Psoas muscle (tissue), 8 donors: Measurements from ENCODE around the gene KLHDC7B. TPM values are rescaled to one million over a fixed set of nuclear protein-coding genes. Genes with fewer than 3 reads are reported as not detected.

Experiments used
- ATAC-seq, 4 donors: fragments of 200-7000 bp; cut with Tn5 transposase; one replicate each; pipeline ENCODE4 v1.9.1; 2020; ENCODE audit warnings: moderate library complexity in 3 of 4, mild to moderate bottlenecking in 2 of 4
- DNase-seq, 2 donors: peaks; one replicate each; pipeline ENCODE4 v3.0.0-alpha.2; 2020
- H3K27ac ChIP-seq: fragments of 200-600 bp; one replicate; pipeline ENCODE4 v1.8.0; 2022
- H3K27me3 ChIP-seq, 3 donors: fragments of 200-600 bp in 1 of 3; one replicate each; pipeline versions ENCODE4 v1.6.1 to v1.8.0; 2013 to 2022; ENCODE audit warnings: low read length in 2 of 3, mild to moderate bottlenecking in 2 of 3, moderate library complexity in 1 of 3; ENCODE audit not compliant: insufficient read depth in 3 of 3
- H3K36me3 ChIP-seq, 2 donors: fragments of 200-600 bp in 1 of 2; one replicate each; pipeline versions ENCODE4 v1.6.1 to v1.8.0; 2013 to 2022; ENCODE audit warnings: low read depth in 1 of 2, mild to moderate bottlenecking in 1 of 2, moderate library complexity in 1 of 2; ENCODE audit not compliant: insufficient read depth in 1 of 2
- H3K4me1 ChIP-seq: fragments of 200-600 bp; one replicate; pipeline ENCODE4 v1.8.0; 2022
- H3K4me3 ChIP-seq: fragments of 200-600 bp; one replicate; pipeline ENCODE4 v1.8.0; 2022; ENCODE audit warnings: mild to moderate bottlenecking
- H3K9me3 ChIP-seq: fragments of 200-600 bp; one replicate; pipeline ENCODE4 v1.8.0; 2022
- CTCF ChIP-seq: fragments of 200-600 bp; IDR thresholded peaks from one replicate; pipeline ENCODE4 v1.8.0; 2022; ENCODE audit warnings: antibody characterized with exemption
- WGBS, 3 donors: extraction: QIAGEN DNeasy Blood & Tissue Kit; methylation state at CpG; one replicate each; pipeline versions ENCODE4 v1.1.6 to v1.1.7; 2013; 5-methylcytosine and 5-hydroxymethylcytosine counted together
- intact Hi-C, 2 donors: fragments of 100-400 bp; cut with DNase I; formaldehyde crosslinking; loops; one replicate each; pipeline versions ENCODE4 v1.11.0 to v1.14.2; 2022
- polyA plus RNA-seq, 3 donors: library from polyadenylated mRNA; stranded (reverse); fragments of 200-250 nt; gene quantifications; one replicate each; pipeline ENCODE4 v1.2.3, GENCODE V29; 2013
- total RNA-seq, 4 donors: library from RNA; stranded (reverse); fragmentation: NEBNext Ultra II Directional in 2 of 4; extraction: Animal tissue kit (Norgen Biotek cat#: 25700) in 2 of 4; gene quantifications; one replicate each; pipeline versions ENCODE4 v1.2.1 to v1.2.4, GENCODE V29; 2021 to 2023
- donor health status: healthy with polysubstance abuse.
- donor health status: DM: no; HTN: no; CAD: no; lungs with moderate emphysema.
- donor health status: Bipolar disorder and iron deficiency.
- donor health status: healthy.
- donor health status: DM: yes; HTN: yes; CAD: no.
- donor health status: DM: no; HTN: no; CAD: no.
- donor health status: DM: no; HTN: no; CAD: no.
- donor health status: DM: yes; HTN: yes; CAD: no.

Gene KLHDC7B
- total and polyA plus RNA-seq, 7 donors: 0.01 to 0.11 (median 0.01) TPM; not detected in 4

- ATAC-seq: no peak
- peak in 1 of 2 donors; percentile 11 for DNase-seq
- no peaks in the 10 kb centered on the region for H3K4me1 ChIP-seq
- WGBS, 3 donors: 87 to 92% (median 88%) methylated on average over 11 of the region's 11 CpGs
- H3K9me3 ChIP-seq: no peaks in the 10 kb centered on the region
- peaks cover 0 to 46% (median 25%) of the 10 kb centered on the region in 3 donors for H3K27me3 ChIP-seq
- H3K4me3 ChIP-seq: no peak overlapping the region
- intact Hi-C loops: no loop called here
- no peak for TF ChIP-seq CTCF
- no peaks in the 10 kb centered on the region for H3K36me3 ChIP-seq
- no peak overlapping the region for H3K27ac ChIP-seq
Observed at GRCh38 chr22:50551160-50551752, 5.6 kb downstream of the KLHDC7B start.

- ATAC-seq (no peak), DNase-seq (no peak)
- no peak overlapping the region for H3K4me3 ChIP-seq
- H3K4me1 ChIP-seq: no peaks in the 10 kb centered on the region
- no peaks in the 10 kb centered on the region for H3K36me3 ChIP-seq
- no peak overlapping the region for H3K27ac ChIP-seq
- no peaks in the 10 kb centered on the region for H3K9me3 ChIP-seq
- TF ChIP-seq CTCF: no peak
- WGBS, 3 donors: 71 to 86% (median 74%) methylated on average over 8 of the region's 8 CpGs
- intact Hi-C loops: no loop called here
- peaks cover 0 to 30% (median 11%) of the 10 kb centered on the region in 3 donors for H3K27me3 ChIP-seq
Observed at GRCh38 chr22:50553310-50553709, 7.6 kb downstream of the KLHDC7B start.

- Histone ChIP-seq H3K36me3 (no peaks in the 10 kb centered on the region), H3K9me3 (no peaks in the 10 kb centered on the region), H3K4me3 (no peak overlapping the region), H3K4me1 (no peaks in the 10 kb centered on the region), H3K27me3 (peaks cover 0 to 10% (median 0%) of the 10 kb centered on the region in 3 donors), H3K27ac (no peak overlapping the region)
- DNase-seq (no peak), ATAC-seq (no peak)
- intact Hi-C loops: no loop called here
- WGBS, 3 donors: 76 to 83% (median 79%) methylated on average over 5 of the region's 5 CpGs
- no peak for TF ChIP-seq CTCF
Observed at GRCh38 chr22:50556703-50557102, 11.0 kb downstream of the KLHDC7B start.

- H3K4me1 ChIP-seq: peaks cover 5% of the 10 kb centered on the region
- no peak for TF ChIP-seq CTCF
- ATAC-seq (no peak), DNase-seq (no peak)
- 85 to 89% (median 89%) methylated on average over 3 of the region's 3 CpGs for WGBS, 3 donors
- no peak overlapping the region for H3K27ac ChIP-seq
- H3K36me3 ChIP-seq: no peaks in the 10 kb centered on the region
- H3K27me3 ChIP-seq: no peaks in the 10 kb centered on the region
- intact Hi-C loops: loop anchor here in 1 of 2 donors (5.0 kb wide), 1 partner anchor 33 kb away; the partner anchor contains the start of gene SCO2
- no peaks in the 10 kb centered on the region for H3K9me3 ChIP-seq
- no peak overlapping the region for H3K4me3 ChIP-seq
Observed at GRCh38 chr22:50560034-50560433, 14.3 kb downstream of the KLHDC7B start.
